Ascending aorta (tissue), 2 donors: Measurements from ENCODE around the gene TMEM63B. TPM values are rescaled to one million over a fixed set of nuclear protein-coding genes. Genes with fewer than 3 reads are reported as not detected.
"Not testable (repeated sequence)": the region's sequence is repeated elsewhere in the genome, so short reads cannot be mapped to it uniquely, and the experiment has no call there.

Experiments
- DNase-seq, 2 donors: peaks; one replicate each; pipeline ENCODE4 v3.0.0-alpha.2; 2019; ENCODE audit warnings: low spot score in 2 of 2
- H3K27ac ChIP-seq, 2 donors: fragments of 200-600 bp; sonication (generic); one replicate each; pipeline ENCODE4 v1.5.1; 2016 to 2017; ENCODE audit warnings: mild to moderate bottlenecking in 1 of 2
- H3K27me3 ChIP-seq: fragments of 200-600 bp; sonication (generic); one replicate; pipeline ENCODE4 v1.5.1; 2017
- H3K36me3 ChIP-seq, 2 donors: fragments of 200-600 bp; sonication (generic); one replicate each; pipeline ENCODE4 v1.5.1; 2016
- H3K4me1 ChIP-seq, 2 donors: fragments of 200-600 bp; sonication (generic); one replicate each; pipeline ENCODE4 v1.5.1; 2016 to 2017; ENCODE audit warnings: mild to moderate bottlenecking in 1 of 2
- H3K4me3 ChIP-seq, 2 donors: fragments of 200-600 bp; sonication (generic); one replicate each; pipeline ENCODE4 v1.5.1; 2016 to 2017; ENCODE audit warnings: mild to moderate bottlenecking in 1 of 2
- H3K9me3 ChIP-seq, 2 donors: fragments of 200-600 bp; sonication (generic); one replicate each; pipeline ENCODE4 v1.5.1; 2016
- CTCF ChIP-seq, 3 experiments: fragments of 200-600 bp in 2 of 3; fragments of 450-650 bp in 1 of 3; sonication (generic) in 2 of 3; IDR thresholded peaks; one replicate each; pipeline ENCODE4 v1.5.1; 2016 to 2019; ENCODE audit warnings: antibody characterized with exemption in 3 of 3, mild to moderate bottlenecking in 1 of 3, moderate library complexity in 1 of 3
- intact Hi-C: fragments of 100-400 bp; cut with DNase I; formaldehyde crosslinking; loops from one replicate; pipeline ENCODE4 v1.15.1; 2023
- total RNA-seq: library from RNA; depleted of rRNA; stranded (reverse); fragments of >200 nt; gene quantifications from one replicate; pipeline ENCODE4 v1.1.0, GENCODE V29; 2016

The TMEM63B gene
- total RNA-seq, 1 donor from 2014 or later = 9.6 TPM

GRCh38 chr6:44086931-44087574 lies 40.3 kb upstream of the TMEM63B start:
- Histone ChIP-seq H3K4me3 (no peak overlapping the region), H3K9me3 (no peaks in the 10 kb centered on the region), H3K4me1 (no peaks in the 10 kb centered on the region), H3K27ac (no peak overlapping the region), H3K27me3 (no peaks in the 10 kb centered on the region), H3K36me3 (no peaks in the 10 kb centered on the region)
- intact Hi-C loops = no loop called here
- no peak for DNase-seq
- no peak for TF ChIP-seq CTCF (IDR thresholded peaks at IDR 0.05)

- intact Hi-C loops = no loop called here
- Histone ChIP-seq H3K9me3 (no peaks in the 10 kb centered on the region), H3K27me3 (no peaks in the 10 kb centered on the region), H3K4me1 (no peaks in the 10 kb centered on the region), H3K27ac (no peak overlapping the region), H3K36me3 (no peaks in the 10 kb centered on the region), H3K4me3 (no peak overlapping the region)
- no peak for DNase-seq
- TF ChIP-seq CTCF (IDR thresholded peaks at IDR 0.05) = no peak
Observed at GRCh38 chr6:44087623-44088022, 39.7 kb upstream of the TMEM63B start.

GRCh38 chr6:44088827-44089590 lies 38.3 kb upstream of the TMEM63B start:
- Histone ChIP-seq H3K27ac (no peak overlapping the region), H3K27me3 (no peaks in the 10 kb centered on the region), H3K9me3 (no peaks in the 10 kb centered on the region), H3K4me1 (no peaks in the 10 kb centered on the region), H3K36me3 (no peaks in the 10 kb centered on the region), H3K4me3 (no peak overlapping the region)
- no peak for TF ChIP-seq CTCF (IDR thresholded peaks at IDR 0.05)
- DNase-seq = no peak
- intact Hi-C loops = no loop called here

- TF ChIP-seq CTCF (IDR thresholded peaks at IDR 0.05) = no peak
- no peaks in the 10 kb centered on the region for H3K9me3 ChIP-seq
- no peak for DNase-seq
- H3K4me3 ChIP-seq = no peak overlapping the region
- H3K4me1 ChIP-seq = no peaks in the 10 kb centered on the region
- intact Hi-C loops = loop anchor here (10.0 kb wide), 1 partner anchor 224 kb away; the partner anchor contains the start of gene AARS2
- H3K27ac ChIP-seq = no peak overlapping the region
- peaks cover 0 to 2% of the 10 kb centered on the region in 2 donors for H3K36me3 ChIP-seq
- H3K27me3 ChIP-seq = no peaks in the 10 kb centered on the region
Observed at GRCh38 chr6:44090465-44090864, 36.9 kb upstream of the TMEM63B start.

- H3K4me3 ChIP-seq, H3K36me3 ChIP-seq, DNase-seq, H3K27me3 ChIP-seq, H3K9me3 ChIP-seq, H3K27ac ChIP-seq, H3K4me1 ChIP-seq: not testable (repeated sequence)
- intact Hi-C loops = loop anchor here (10.0 kb wide), 1 partner anchor 223 kb away; the partner anchor contains the start of gene AARS2
Observed at GRCh38 chr6:44091356-44091755, 36.0 kb upstream of the TMEM63B start.
